COR-L47 (cell line): ENCODE measurements around the gene MAP2K6.

Experiments used
- DNase-seq: peaks from one replicate; lab custom pipeline; 2025; lab: John Stamatoyannopoulos, UW

Gene MAP2K6

DNA sequence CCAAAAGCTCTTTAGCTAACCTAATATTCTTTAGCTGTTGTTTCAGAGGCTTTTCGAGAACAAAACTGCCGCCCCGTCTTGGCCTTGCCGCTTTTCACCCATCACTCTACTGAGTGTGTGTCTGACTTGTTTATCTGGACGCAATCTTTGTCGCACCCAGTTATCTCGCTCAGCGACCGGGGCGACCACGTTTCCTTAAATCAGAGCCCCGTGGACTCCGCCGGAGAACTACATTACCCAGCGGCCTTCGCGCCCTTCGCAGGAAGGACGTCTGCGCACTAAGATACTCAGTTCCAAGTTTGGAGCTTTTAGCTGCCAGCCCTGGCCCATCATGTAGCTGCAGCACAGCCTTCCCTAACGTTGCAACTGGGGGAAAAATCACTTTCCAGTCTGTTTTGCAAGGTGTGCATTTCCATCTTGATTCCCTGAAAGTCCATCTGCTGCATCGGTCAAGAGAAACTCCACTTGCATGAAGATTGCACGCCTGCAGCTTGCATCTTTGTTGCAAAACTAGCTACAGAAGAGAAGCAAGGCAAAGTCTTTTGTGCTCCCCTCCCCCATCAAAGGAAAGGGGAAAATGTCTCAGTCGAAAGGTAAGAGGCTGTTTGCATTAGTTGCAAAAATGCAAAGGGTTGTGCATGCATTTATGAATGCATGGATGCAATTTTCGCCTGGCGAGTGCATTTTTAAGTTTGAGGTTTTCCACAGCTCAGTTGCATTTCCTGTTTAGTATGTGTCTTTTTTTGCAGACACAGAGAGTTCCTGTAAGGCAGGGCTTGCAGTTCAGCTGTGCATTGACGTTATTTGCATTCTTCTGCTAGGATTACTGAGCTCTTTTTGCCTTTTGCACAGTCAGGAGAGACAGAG lies at the start of gene MAP2K6:
TSS of gene MAP2K6 (plus strand) at position 290 of the 867 bp plus-strand sequence. CDS start at position 578, 288 bp downstream.
- DNase-seq: peak; percentile 48

DNA sequence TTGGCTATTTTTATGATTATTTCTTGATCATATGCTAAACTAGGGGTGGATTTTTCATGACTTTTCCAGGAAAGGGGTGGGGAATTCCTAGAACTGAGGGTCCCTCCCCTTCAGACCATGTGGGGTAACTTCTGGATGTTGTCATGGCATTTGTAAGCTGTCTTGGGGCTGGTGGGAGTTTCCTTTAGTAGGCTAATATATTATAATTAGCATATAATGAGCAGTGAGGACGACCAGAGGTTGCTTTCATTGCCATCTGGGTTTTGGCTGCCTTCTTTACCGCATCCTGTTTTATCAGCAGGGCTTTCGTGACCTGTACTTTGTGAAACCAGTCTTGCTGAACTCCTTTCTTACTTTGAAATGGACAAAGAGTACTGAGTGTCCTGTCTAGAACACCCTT lies 47.2 kb upstream of the MAP2K6 start:
- no peak for DNase-seq

DNA sequence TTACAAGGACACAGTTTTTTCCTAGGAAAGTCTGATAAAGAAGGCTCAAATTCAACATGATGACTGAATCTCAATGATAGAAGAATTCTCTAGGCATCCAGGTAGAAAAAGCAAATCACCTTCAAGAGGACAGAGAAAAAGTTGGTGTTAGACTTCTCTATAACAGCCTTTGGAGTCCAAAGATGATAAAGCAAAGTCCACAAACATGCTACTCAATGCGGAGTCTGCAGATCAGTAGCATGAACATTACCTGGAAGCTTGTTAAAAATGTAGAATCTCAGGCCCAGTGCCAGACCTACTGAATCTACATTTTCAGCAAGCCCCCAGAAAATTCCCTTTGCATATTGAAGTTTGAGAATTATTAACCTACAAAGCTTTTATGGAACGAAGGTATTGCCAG lies 41.4 kb upstream of the MAP2K6 start:
- no peak for DNase-seq

DNA sequence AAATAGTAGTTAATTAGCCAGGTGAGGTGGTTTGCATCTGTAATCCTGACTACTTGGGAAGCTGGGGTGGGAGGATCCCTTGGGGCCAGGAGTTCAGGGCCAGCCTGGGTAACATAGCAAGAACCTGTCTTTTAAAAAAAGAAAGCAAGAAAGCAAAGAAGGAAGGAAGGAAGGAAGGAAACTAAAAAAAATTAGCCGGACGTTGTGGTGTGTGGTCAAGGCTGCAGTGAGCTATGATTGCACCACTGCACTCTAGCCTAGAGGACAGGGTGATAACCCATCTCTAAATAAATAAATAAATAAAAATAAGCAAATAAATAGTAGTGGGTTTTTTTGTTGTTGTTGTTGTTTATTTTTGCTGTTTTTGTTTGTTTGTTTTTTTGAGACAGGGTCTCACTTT lies 39.3 kb upstream of the MAP2K6 start:
- no peak for DNase-seq

DNA sequence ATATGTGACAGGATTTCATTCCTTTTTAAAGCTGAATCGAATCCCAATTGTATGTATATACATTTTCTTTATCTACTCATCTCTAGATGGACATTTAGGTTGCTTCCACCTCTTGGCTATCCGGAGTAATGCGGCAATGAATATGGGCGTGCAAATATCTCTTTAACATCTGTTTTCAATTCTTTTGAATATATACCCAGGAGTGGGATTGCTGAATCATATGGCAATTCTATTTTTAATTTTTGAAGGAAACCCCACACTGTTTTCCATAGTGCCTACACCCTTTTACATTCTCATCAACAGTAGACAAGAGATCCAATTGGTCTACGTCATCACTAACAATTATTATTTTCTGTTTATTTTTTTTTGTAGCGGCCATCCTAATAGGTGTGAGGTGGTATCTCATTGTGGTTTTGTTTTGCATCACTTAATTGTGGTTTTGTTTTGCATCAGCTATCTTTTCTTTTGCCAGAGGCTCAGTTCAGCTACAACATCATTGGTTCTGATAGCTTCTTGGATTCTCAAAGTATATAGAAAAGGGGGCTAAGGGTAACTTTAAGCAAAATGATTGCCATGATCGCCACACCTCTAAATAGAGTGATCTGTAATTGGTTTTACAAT lies 25.6 kb upstream of the MAP2K6 start:
- no peak for DNase-seq

DNA sequence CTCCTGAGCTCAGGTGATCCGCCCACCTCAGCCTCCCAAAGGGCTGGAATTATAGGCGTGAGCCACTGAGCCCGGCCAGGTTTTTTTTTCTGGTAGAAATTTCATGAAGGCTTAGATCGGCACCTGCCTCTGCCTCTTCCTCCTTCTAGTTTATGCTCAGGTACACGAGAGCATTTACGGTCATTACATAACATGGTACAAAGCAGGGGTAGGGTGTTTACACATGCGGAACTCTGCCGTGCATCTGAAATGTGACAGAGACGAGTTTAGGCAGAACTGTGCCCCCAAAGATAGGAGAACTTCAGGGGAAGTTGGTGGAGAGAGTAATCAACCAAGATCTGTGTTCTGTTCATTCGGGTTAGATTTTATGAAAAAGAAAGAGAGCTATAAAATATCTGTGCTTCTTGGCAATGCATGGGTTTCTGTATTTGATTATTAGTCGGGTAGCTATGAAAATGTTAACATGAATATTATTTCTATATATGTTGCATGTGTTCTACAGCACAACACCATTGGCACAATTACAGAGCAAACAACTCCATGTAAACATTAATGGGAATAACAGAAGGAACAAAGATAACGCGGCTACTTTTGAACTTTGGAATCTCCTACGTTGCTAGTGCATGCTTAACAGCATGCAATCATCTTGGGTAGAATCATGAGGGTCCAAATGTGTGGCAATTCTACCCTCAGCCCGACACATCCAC lies 23.5 kb upstream of the MAP2K6 start:
- no peak for DNase-seq

DNA sequence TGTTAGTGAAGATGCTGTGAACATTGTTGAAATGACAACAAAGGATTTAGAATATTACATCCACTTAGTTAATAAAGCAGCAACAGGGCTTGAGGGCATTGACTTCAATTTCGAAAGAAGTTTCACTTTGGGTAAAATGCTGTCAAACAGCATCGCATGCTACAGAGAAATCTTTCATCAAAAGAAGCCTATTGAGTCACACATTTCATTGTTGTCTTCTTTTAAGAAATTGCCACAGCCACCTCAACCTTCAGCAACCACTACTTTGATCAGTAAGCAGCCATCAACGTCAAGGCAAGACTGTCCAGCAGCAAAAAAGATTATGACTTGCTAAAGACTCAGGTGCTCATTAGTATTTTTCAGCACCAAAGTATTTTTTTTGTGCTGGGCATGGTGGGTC lies 13.2 kb upstream of the MAP2K6 start:
- DNase-seq: no peak

DNA sequence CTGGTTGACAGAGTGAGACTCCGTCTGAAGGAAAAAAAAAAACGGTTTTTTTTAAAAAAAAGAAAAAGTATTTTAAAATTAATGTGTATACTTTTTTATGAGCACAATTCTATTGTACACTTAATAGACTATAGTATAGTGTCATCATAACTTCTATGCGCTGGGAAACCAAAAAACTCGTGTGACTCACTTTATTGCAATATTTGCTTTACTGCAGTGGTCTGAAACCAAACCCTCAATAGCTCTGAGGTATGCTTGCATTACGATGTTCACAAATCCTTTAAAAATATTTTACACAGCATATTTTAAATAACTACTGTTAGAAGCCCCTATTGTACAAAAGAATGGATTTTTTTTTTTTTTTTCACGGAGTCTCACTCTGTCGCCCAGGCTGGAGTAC lies 12.4 kb upstream of the MAP2K6 start:
- DNase-seq: no peak

DNA sequence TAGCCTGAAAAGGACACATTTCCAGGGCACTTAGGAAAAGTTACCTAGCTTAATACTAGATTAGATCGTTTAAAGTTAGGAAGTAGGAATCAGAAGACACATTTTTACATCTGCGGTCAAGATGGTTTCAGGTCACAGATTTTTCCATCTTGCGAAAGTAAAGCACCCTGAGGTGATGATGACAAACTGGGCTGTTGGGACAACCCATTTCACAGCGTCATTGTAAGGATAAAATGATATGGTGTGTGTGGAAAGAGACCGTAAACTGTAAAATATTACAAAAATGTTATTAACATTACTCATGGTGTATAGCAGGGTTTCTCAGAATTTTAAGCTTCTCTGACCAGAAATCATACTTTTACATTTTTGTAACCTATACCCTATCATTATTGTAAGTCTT lies 10.1 kb upstream of the MAP2K6 start:
- DNase-seq: no peak

DNA sequence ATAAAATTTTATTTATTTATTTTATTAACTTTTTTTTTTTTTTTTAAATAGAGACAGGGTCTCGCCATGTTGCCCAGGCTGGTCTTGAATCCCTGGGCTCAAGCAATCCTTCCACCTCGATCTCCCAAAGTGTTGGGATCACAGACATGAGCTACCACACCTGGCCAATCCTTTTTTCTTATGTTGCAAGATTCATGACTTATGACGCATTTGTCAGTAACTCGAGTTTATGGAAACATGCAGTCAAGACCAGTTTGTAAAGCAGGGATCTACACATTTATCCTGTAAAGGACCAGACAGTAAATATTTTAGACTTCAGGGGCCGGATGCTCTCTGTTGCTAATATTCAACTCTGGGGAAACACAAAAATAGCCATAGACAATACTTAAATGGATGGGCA lies 9.4 kb upstream of the MAP2K6 start:
- no peak for DNase-seq

DNA sequence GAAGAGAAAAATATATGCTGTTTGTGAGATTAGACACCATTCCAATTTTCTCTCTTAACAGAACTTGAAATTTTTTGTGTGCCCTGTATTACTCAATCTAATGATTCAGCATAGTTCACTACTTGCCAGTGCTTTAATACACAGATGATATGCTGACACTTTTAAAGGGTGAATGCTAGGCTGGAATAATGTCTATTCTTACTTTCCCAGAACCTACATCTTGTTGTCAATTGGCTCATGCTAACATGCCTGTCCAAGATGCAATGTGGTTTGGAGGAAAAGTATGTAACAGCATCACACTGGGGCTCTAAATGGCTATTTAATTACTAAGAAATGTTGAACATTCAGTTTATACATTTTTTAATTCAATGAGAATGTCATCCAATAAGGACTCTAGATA lies 7.6 kb upstream of the MAP2K6 start:
- no peak for DNase-seq

DNA sequence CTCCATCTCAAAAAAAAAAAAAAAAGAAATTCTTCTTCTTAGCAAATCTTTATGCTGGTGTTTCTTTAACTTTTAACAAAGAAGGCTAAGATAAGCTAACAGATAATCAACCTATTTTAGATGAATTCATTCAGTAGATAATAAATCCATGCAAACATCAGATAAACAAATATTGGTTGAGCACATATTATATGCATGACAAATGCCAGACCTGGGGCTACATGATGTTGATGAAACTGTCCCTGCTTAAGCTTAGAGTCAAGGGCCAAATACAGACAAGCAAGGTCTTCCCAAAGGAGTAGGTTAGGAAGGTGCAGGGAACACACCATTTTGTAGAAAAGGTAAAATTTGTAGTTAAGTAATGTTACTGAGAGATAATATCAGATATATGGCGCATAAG lies 6.7 kb upstream of the MAP2K6 start:
- DNase-seq: no peak

DNA sequence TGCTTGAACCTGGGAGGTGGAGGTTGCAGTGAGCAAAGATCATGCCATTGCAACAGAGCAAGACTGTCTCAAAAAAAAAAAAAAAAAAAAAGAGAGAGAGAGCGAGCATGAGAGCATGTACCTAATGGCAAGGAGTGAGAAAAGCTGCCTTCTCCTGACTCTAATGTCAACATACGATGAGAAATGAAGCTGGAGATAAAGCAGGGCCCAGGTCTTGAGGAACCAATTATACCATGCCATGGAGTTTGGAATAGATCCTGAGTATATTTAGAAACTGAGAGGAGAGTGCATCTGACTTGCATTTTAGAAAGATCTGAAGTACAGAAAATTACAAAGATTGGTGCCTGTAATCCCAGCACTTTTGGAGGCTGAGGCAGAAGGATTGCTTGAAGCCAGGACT lies 3.8 kb upstream of the MAP2K6 start:
- DNase-seq: no peak

DNA sequence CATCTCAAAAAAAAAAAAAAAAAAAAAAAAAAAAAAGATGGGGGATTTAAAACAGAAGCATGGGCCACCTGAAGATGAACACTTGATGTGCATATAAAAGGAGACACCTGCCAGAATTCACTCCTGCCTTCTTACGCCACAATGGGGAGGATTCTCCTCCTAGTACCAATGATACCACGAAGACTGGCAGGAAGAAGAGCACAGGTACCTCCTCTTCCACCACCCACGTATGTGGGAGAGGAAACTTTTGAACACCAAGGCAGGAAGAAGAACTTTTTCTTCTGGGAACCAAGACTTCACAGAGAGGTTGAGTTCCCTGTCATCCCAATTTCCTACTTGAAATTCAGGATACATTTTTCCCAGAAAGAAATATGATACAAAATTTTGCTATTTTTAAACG lies 2.7 kb upstream of the MAP2K6 start:
- DNase-seq: no peak

DNA sequence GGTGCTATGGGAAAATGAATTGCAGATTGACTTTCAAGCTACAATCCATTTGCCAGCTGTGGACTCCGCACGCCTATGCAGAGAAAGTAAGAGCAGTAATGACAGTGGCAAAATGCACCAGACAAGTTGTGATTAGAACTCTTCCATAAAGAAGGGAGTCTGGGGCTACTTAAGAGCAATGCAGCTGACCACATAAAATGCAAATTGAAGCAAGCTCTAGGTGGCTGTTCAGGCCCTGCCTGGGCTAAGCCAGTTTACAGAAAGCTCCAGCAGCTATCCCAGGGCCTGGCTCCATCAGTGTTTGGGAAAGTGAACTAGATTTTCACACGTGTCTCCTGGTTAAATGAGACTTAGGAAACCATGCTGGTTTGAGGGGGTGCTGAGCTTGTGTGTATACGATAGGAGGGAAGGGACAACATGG lies 2.2 kb upstream of the MAP2K6 start:
- no peak for DNase-seq

DNA sequence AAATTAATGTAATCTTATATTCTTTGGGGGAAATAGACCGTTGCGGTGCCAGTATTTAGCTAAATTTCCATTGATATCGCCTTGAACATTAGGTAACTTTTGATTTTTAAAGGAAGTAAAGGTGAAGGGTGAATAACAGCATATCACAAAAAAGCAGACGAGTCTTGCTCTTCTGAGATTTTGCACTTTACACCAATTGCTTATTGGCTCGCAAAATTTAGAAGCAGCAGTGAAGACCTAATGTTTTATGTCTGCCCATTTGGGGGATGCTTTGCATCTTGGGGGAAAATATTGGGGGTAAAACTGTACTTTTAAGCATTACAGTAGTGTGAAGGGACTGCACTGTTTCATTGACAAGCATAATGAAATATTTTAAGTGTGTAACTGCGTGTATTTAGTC lies 934 bp downstream of the MAP2K6 start:
- no peak for DNase-seq

DNA sequence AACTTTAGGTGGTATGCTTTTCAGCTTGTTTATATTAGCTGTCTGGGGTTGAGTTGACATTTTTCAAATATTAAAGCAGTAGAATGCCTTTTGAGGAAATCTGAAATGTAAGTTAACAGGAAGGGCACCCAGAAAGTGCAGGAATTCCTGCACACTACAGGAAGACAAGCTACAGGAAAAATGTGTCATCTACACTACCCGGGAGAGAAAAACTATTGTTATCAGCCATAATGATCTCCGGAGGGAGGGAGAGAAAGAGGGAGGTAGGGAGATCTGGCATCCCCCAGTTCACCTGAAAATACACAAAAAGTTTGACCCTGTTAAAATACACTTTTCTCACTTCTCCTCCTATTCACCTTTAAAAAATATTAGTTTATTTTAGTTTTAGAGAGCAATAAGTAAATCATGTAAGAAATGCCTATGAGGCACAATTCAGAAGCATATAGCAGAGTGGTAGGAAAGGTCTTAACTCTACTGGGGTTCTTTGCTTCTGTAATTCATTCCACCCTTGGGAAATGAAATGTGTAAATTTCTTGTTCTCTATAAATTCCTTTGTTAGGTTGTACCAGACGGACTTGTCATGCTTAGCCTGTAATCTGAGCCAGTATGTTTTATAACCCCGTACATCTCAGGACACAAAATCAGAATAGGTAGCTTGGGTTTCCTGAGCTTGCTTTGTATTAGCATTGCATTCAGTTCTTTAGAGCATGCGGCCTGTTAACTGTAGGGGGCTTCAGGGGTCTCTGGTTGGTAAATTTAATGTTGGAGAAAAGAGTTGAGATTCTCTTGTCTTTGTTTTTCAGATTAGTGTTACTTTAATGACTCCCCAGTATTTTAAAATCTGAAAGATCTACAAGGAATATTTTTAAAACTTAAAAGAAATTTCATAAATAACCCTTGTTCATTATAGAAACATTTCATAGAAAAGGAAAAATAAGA lies 3.3 kb downstream of the MAP2K6 start:
- DNase-seq: no peak

DNA sequence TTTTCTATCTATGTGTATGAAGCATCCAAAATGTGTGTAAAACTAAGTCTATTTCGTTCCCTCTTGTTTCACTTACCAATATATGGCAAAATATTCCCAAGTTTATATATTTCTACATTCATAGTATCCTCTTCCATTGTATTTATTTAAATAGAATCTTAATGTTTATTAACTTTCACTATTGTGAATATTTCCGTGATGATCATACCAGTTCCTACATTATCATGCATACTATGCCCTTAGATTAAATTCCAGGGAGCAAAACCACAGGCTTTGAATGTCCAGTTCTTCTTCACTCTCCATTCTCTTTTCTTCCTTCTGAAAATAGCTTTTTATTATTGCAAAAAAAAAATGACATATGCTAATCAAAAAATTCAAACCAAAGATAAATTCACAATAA lies 4.0 kb downstream of the MAP2K6 start:
- DNase-seq: no peak

DNA sequence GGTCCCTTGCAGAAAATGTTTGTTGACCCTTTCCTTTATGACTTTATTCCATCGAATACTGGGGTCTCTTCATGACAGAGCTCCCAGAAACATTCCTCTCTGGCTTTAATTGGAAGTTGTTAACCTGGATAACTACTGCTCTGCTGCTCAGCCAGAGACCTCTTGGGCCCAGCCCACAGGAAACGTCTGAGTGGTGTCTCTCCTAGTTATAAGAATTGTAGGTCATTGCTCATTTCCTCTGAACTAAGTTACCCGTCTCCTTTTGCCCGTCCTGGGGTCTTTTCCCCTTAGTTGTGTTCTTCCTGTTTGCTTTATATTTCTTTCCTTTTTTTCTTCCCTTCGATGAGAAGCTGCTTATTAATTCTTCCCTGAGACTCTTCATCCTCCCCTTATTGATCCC lies 9.0 kb downstream of the MAP2K6 start:
- no peak for DNase-seq

DNA sequence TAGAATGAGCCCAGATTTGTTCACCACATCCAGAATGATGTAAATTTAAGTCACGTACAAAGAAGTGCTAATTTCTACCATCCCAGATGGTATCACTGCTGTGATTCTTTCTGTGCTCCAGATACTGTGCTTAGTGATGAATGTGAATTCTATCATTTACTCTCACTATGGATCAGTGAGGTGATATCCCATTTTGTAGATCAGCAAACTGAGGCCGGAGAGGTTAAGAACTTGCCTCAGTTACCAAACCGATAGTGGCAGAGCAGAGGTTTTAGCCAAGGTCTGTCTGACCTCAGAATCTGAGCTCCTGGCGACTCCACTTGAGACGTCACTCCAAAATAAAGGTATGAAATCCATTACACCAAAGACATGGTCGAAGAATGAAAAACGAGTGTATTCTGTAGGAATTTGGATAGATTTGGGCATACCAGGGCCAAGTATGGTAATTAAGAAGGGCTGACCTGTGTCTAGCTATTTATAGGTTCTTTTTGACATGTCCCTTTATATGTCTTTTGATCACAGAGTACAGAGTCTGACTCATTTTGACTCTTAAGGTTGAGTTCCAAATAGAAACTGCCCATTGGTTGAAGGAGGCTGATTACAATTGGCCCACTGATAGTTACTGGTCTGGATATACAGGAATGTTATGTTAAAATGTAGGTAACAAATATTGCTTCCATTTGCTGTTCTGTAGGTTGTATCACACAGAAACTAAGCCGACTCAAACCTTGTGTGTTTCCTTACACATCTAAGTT lies 10.0 kb downstream of the MAP2K6 start:
- DNase-seq: no peak

DNA sequence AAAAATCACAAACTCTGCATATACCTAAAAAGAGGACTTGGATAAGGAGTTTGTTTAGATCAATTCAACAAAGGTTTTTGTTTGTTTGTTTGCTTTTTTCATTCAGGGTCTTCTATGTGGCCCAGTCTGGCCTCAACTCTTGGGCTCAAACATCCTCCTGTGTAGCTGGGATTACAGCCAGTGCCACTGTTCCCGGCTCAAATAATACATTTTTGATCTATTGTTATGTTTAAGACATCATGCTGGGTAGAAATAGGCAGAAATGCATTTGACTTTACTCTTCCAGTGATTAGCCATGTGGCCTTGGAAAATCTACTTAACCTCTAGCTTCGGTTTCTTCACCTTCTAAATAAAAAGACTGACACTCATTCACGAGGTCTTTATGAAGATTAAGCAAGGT lies 11.5 kb downstream of the MAP2K6 start:
- no peak for DNase-seq
